ENCODE measurements around the gene XRN2.

GRCh38 chr20:21394551-21394950 lies 91.4 kb downstream of the XRN2 start:
- no peak for TF ChIP-seq CTCF (IDR thresholded peaks at IDR 0.05)
- TF ChIP-seq POLR2A (IDR thresholded peaks at IDR 0.05): no peak

Data from lower leg skin (tissue), 3 donors.